Measurements from ENCODE around the gene SLC5A3. TPM values are rescaled to one million over a fixed set of nuclear protein-coding genes. Genes with fewer than 3 reads are reported as not detected.

SLC5A3 gene
- total RNA-seq, 1 experiment from 2014 or later = 12.3 TPM

DNA sequence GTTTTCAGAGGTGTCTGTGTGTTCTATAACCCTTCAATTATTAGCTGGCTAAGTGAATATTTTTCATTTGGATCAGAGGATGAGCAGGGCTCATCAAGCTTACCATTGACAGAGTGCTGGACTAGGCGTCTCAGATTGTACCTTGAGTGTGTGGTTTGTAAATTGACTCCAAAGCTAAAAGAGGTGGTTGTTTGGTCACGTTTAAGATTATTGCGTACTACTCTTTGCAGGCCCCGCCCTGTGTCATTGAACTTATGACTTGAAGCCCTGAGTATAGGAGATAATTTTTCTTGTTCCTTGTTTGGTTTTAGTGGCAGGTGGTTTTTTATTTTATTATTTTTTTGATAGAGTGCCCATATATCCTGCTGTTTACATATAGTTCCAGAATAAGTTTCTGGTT lies 17.7 kb downstream of the SLC5A3 start:
- no peaks in the 10 kb centered on the region for H3K27me3 Mint-ChIP-seq (ENCODE audit: low read depth)
- peaks cover 9% of the 10 kb centered on the region; the same call in 1 of the 2 replicates for H3K4me1 ChIP-seq (ENCODE audit: insufficient read depth, low read length)
- H3K23ac ChIP-seq (ENCODE audit: insufficient read length, low read depth, low read length) = no peak overlapping the region
- no peak overlapping the region for H3K4ac ChIP-seq (ENCODE audit: low read depth, low read length)
- H4K20me1 ChIP-seq (ENCODE audit: control insufficient read depth, insufficient read depth, insufficient read length) = no peaks in the 10 kb centered on the region
- no peaks in the 10 kb centered on the region for H3K9me3 Mint-ChIP-seq
- no peak overlapping the region for H2BK20ac ChIP-seq (ENCODE audit: low read depth, low read length, poor library complexity, severe bottlenecking)
- H4K91ac ChIP-seq (ENCODE audit: insufficient read length, low read depth, low read length) = no peak overlapping the region
- no peak overlapping the region for H2AK5ac ChIP-seq (ENCODE audit: insufficient read length, low read length)
- no peak overlapping the region for H3K27ac ChIP-seq (ENCODE audit: insufficient read length, low read depth, low read length)
- TF ChIP-seq, protein P1, sequence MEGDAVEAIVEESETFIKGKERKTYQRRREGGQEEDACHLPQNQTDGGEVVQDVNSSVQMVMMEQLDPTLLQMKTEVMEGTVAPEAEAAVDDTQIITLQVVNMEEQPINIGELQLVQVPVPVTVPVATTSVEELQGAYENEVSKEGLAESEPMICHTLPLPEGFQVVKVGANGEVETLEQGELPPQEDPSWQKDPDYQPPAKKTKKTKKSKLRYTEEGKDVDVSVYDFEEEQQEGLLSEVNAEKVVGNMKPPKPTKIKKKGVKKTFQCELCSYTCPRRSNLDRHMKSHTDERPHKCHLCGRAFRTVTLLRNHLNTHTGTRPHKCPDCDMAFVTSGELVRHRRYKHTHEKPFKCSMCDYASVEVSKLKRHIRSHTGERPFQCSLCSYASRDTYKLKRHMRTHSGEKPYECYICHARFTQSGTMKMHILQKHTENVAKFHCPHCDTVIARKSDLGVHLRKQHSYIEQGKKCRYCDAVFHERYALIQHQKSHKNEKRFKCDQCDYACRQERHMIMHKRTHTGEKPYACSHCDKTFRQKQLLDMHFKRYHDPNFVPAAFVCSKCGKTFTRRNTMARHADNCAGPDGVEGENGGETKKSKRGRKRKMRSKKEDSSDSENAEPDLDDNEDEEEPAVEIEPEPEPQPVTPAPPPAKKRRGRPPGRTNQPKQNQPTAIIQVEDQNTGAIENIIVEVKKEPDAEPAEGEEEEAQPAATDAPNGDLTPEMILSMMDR (conservative IDR thresholded peaks at IDR 0.05) = no peak
- no peak overlapping the region for H3K56ac ChIP-seq (ENCODE audit: insufficient read length, low read depth, low read length)
- H3K9me3 ChIP-seq (ENCODE audit: control insufficient read depth, low read depth, low read length) = no peaks in the 10 kb centered on the region
- H4K8ac ChIP-seq (replicated peaks; ENCODE audit: insufficient read length, low read depth, low read length) = no peak overlapping the region
- no peak overlapping the region for H2BK120ac ChIP-seq (ENCODE audit: low read depth, low read length, poor library complexity, severe bottlenecking)
- H3K79me2 ChIP-seq (ENCODE audit: insufficient read depth, low read length) = peaks cover 32% of the 10 kb centered on the region; the same call in 1 of the 2 replicates
- no peak overlapping the region for H4K5ac ChIP-seq (ENCODE audit: insufficient read length, low read depth, low read length)
- WGBS (ENCODE audit: extremely low coverage, insufficient read length, low lambda C conversion rate) = no CpG with 5 or more reads among the region's 4 CpGs
- H3K79me1 ChIP-seq (ENCODE audit: insufficient read depth, low read depth, low read length, poor library complexity, severe bottlenecking) = peaks cover 3% of the 10 kb centered on the region
- peaks cover 7 to 21% of the 10 kb centered on the region in 2 experiments for H3K4me1 Mint-ChIP-seq
- no peak overlapping the region for H2BK15ac ChIP-seq (ENCODE audit: low read depth, low read length)
- no peak for DNase-seq
- no peak overlapping the region for H3K4me2 ChIP-seq (ENCODE audit: insufficient read depth, insufficient read length, low read length)
- H3K14ac ChIP-seq (ENCODE audit: insufficient read depth, low read length) = no peak overlapping the region
- H2AFZ ChIP-seq (ENCODE audit: low read length) = no peak overlapping the region
- no peak overlapping the region for H2BK5ac ChIP-seq (ENCODE audit: insufficient read length, low read length)
- H3K18ac ChIP-seq (ENCODE audit: insufficient read length, low read depth, low read length) = no peak overlapping the region
- H2BK12ac ChIP-seq (ENCODE audit: insufficient read length, low read depth, low read length) = no peak overlapping the region
- H3K27me3 ChIP-seq (ENCODE audit: insufficient read depth, low read length) = no peaks in the 10 kb centered on the region
- H3K4me3 Mint-ChIP-seq = no peak overlapping the region
- H3K9ac ChIP-seq (ENCODE audit: extremely low read depth, insufficient read length, low read length) = no peak overlapping the region
- no peak overlapping the region for H3K27ac Mint-ChIP-seq
- H3K23me2 ChIP-seq (ENCODE audit: insufficient read length, low read depth, low read length, poor library complexity, severe bottlenecking) = no peaks in the 10 kb centered on the region
- H3K36me3 Mint-ChIP-seq (ENCODE audit: insufficient read depth in 1 of 3, low read depth in 3 of 3) = peaks cover 16 to 19% (median 16%) of the 10 kb centered on the region in 3 experiments; a peak in 6 of 7 replicates
- H3T11ph ChIP-seq (ENCODE audit: low read length) = no peak overlapping the region
